BLaER1 (cell line): ENCODE measurements around the gene HMG20A.
A peak's percentile ranks its signal among the peaks of the same experiment; 100 is the strongest.

Experiments
- H3K27ac ChIP-seq: shearing (Covaris generic); formaldehyde crosslinking; 2 replicates; pipeline ENCODE4 v1.8.1; 2022
- H3K27me3 ChIP-seq: shearing (Covaris generic); formaldehyde crosslinking; 2 replicates; pipeline ENCODE4 v1.8.1; 2022
- H3K36me3 ChIP-seq: shearing (Covaris generic); formaldehyde crosslinking; 2 replicates; pipeline ENCODE4 v1.8.1; 2022
- H3K4me1 ChIP-seq: shearing (Covaris generic); formaldehyde crosslinking; 2 replicates; pipeline ENCODE4 v1.8.1; 2022
- H3K4me2 ChIP-seq: shearing (Covaris generic); formaldehyde crosslinking; 2 replicates; pipeline ENCODE4 v1.8.1; 2022
- H3K4me3 ChIP-seq: shearing (Covaris generic); formaldehyde crosslinking; 2 replicates; pipeline ENCODE4 v1.8.1; 2022
- H3K9ac ChIP-seq: shearing (Covaris generic); formaldehyde crosslinking; 2 replicates; pipeline ENCODE4 v1.8.1; 2022
- H3K9me3 ChIP-seq: shearing (Covaris generic); formaldehyde crosslinking; 2 replicates; pipeline ENCODE4 v1.8.1; 2022
- H4K20me1 ChIP-seq: shearing (Covaris generic); formaldehyde crosslinking; 2 replicates; pipeline ENCODE4 v1.8.1; 2022
- Cebpa-rat ChIP-seq: shearing (Covaris generic); IDR thresholded peaks from 2 replicates; pipeline ENCODE4 v1.8.1; 2022

HMG20A gene

DNA sequence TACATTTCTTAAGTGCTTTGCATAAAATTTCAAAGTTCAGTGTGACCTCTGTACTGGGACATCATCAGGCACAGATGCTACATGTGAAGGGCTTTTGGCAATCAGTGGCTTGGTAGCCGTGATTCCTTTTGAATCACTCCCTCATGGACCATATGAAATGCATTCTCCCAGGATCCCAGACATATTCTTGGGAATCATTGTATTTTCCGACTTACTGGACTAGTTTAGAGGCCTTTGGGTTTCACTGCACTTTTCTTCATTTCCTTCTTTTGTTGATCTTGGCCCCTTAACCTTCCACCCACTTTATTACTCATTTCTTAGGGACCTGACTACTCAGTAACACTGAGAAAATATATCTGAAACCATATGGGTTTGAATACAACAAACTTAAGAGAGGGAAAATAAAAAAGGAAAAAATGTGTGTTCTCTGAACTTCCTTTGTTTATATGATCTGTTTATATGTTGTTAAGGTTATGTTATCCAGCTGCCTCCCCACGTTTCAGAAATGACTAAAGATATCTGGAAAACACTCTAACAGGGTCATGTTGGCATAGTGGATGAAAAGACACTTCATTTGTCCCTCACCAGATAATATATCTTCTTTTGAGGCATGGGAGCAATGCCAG lies 35.1 kb downstream of the HMG20A start:
- H4K20me1 ChIP-seq = no peaks in the 10 kb centered on the region; the same call in 1 of the 2 replicates
- no peaks in the 10 kb centered on the region for H3K27me3 ChIP-seq
- no peak for TF ChIP-seq Cebpa-rat
- no peak overlapping the region for H3K27ac ChIP-seq
- H3K9me3 ChIP-seq = no peaks in the 10 kb centered on the region
- no peak overlapping the region for H3K9ac ChIP-seq
- H3K4me2 ChIP-seq = no peak overlapping the region
- peaks cover 21% of the 10 kb centered on the region for H3K4me1 ChIP-seq
- H3K4me3 ChIP-seq = no peak overlapping the region
- peaks cover 39% of the 10 kb centered on the region for H3K36me3 ChIP-seq

DNA sequence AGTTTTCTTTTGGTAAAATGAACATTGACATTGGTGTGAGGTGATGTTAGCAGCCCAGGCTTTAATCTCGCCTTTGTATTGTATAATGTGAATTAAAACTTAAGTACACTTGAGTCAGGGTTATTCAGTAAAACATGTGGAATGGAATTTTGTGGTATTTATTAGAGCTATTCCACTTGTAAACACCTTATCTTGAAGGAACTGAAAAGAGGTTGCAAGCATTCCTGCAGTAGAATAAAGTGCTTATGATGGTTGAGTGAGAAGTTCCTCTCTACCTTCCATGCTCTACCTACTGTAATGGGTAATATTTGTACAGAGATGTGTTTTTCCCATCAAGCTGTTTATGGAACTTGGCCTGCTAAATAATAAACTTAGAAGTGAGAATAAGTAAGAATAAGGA lies 36.1 kb downstream of the HMG20A start:
- Histone ChIP-seq H4K20me1 (no peaks in the 10 kb centered on the region; the same call in 1 of the 2 replicates), H3K4me1 (peaks cover 21% of the 10 kb centered on the region), H3K4me2 (peak overlapping the region; percentile 66), H3K36me3 (peaks cover 39% of the 10 kb centered on the region), H3K9me3 (no peaks in the 10 kb centered on the region), H3K9ac (no peak overlapping the region; the same call in 1 of the 2 replicates), H3K27me3 (no peaks in the 10 kb centered on the region), H3K4me3 (no peak overlapping the region), H3K27ac (peak overlapping the region; percentile 50)
- no peak for TF ChIP-seq Cebpa-rat

DNA sequence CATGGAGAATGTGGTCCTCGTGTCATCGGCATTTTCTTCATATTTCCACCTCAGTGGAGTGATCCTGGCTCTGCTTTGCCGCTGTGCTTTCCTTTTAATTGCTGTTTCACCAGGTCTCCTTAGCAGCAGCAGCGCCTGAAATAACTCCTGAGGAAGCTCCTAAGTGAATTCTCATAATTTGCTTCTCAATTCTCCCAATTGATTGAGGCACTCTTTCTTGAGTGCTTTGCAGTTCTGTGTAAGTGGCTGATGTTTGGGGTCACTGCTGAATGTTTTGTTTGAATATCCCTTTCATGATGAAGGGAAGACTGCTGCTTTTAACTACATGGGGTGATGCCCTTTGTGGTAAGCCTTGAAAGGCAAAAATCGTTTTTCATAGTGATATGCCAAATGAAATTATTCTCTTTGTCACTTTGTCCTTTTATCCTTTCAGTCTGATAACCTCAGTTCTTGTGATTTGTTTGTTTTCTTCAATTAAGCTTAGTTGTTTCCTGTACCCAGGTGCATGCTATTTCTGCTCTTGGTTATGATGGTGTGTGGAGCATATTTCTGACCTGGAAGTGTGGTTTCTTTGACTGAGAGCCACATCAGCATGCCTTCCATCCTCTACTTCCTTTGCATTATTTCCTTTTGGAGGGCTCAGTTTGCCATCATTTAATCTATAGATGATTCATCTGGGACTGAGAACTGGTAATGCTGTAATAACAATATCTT lies 36.7 kb downstream of the HMG20A start:
- Histone ChIP-seq H3K27me3 (no peaks in the 10 kb centered on the region), H3K27ac (peak overlapping the region; percentile 50), H3K9me3 (no peaks in the 10 kb centered on the region), H3K9ac (no peak overlapping the region; the same call in 1 of the 2 replicates), H3K4me1 (peaks cover 21% of the 10 kb centered on the region), H3K4me2 (peak overlapping the region; percentile 66), H4K20me1 (no peaks in the 10 kb centered on the region; the same call in 1 of the 2 replicates), H3K36me3 (peaks cover 42% of the 10 kb centered on the region), H3K4me3 (no peak overlapping the region)
- no peak for TF ChIP-seq Cebpa-rat

DNA sequence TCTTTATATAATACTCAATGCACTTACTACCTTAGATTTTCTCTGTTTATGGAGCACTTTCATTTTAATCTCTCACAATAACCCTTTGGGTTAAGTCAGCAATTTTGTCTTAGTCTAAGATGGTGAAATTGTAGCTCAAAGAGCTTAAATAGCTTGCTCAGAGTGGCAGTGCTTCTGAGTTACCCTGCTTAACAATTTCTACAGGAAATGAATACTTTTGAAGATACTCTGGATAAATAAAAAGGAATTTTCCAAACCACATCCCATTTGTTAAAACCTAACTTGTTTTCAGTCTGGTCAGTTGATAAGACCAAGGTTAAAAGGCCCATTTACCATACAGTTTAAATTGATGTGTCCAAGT lies 37.2 kb downstream of the HMG20A start:
- Histone ChIP-seq H3K4me2 (peak overlapping the region; percentile 66), H3K4me1 (peaks cover 21% of the 10 kb centered on the region), H3K9ac (no peak overlapping the region), H3K27me3 (no peaks in the 10 kb centered on the region), H4K20me1 (no peaks in the 10 kb centered on the region; the same call in 1 of the 2 replicates), H3K36me3 (peaks cover 47% of the 10 kb centered on the region), H3K4me3 (no peak overlapping the region), H3K27ac (0 out of 2 replicates have a peak overlapping the region, but pooled peaks have one; percentile 50), H3K9me3 (no peaks in the 10 kb centered on the region)
- no peak for TF ChIP-seq Cebpa-rat

DNA sequence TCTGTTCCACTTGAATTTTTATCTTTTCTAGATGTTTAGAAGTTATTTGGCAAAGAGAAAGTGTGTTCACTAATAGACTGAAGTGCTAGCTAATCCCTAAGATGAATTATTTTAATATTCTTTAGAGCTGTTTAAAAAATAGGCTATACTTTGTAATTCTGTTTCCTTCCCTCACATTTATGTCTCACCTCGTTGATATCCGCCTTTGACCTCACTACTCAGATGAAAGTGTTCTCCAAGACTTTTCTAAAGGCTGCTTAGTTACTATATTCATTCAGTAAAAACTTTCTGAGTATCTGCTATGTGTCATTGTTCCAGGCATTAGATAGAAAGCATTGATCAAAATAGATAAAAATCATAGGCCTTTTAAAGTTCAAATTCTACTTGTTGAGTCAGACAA lies 38.3 kb downstream of the HMG20A start:
- Histone ChIP-seq H3K4me2 (no peak overlapping the region), H3K9ac (no peak overlapping the region), H3K27ac (no peak overlapping the region), H3K36me3 (peaks cover 59% of the 10 kb centered on the region), H3K4me3 (no peak overlapping the region), H3K27me3 (no peaks in the 10 kb centered on the region), H3K9me3 (no peaks in the 10 kb centered on the region), H4K20me1 (no peaks in the 10 kb centered on the region; the same call in 1 of the 2 replicates), H3K4me1 (peaks cover 21% of the 10 kb centered on the region)
- TF ChIP-seq Cebpa-rat = no peak

DNA sequence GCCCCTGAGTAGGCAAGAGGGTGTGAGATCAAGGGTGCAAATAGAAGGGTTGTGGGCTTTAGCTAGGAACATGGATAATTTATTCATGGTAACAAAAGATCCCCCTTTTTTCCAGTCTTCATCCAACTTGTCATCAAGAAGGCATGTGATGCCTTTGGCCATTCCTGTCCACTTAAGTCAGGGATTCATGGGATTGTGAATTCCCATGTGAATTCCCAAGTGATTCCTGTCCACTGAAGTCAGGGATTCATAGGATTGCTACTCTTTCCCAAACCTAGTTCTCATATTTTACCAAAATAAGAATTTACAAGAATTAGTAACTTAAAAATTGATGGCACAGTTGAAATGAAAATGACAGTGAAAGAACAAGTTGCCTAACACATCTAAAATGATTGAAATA lies 40.8 kb downstream of the HMG20A start:
- H3K27me3 ChIP-seq = no peaks in the 10 kb centered on the region
- no peak overlapping the region for H3K9ac ChIP-seq
- H3K4me2 ChIP-seq = no peak overlapping the region
- H3K36me3 ChIP-seq = peaks cover 82% of the 10 kb centered on the region
- peaks cover 21% of the 10 kb centered on the region for H3K4me1 ChIP-seq
- no peak overlapping the region for H3K27ac ChIP-seq
- H3K4me3 ChIP-seq = no peak overlapping the region
- no peaks in the 10 kb centered on the region for H3K9me3 ChIP-seq
- no peaks in the 10 kb centered on the region; the same call in 1 of the 2 replicates for H4K20me1 ChIP-seq
- TF ChIP-seq Cebpa-rat = no peak

DNA sequence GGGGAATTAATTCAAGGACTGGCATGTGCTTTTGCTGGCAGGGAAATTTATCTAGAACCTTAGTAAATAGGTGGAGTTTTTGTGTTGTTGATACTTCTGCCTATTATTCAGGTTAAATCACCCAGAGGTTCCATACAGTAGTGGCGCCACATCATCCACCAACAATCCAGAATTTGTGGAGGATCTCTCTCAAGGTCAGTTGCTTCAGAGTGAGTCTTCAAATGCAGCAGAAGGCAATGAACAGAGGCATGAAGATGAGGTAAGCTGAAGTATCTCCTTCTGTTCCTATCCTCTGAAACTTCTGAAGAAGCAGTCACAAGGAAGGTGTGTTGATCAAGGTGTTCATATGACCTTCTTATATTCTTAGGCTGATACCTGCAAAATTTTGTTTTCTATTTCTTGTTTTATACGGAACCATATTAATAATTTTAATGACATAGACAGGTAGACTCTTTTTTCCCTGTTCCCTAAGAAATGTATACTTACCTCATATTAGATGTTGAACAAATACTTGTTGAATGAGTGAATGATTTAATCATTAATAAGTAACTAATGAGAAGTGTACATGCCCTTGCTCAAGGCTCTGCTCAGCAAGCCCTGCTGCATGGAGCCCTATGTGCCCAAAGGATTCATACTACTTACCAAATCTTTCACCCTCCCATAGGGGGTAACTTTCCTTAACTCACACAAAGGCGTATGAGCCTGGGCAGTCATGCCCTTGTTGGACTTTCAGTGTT lies 43.6 kb downstream of the HMG20A start:
- Histone ChIP-seq H3K4me2 (no peak overlapping the region), H3K9ac (no peak overlapping the region), H3K27ac (no peak overlapping the region), H3K36me3 (peaks cover 97% of the 10 kb centered on the region), H3K27me3 (no peaks in the 10 kb centered on the region), H3K9me3 (no peaks in the 10 kb centered on the region), H4K20me1 (no peaks in the 10 kb centered on the region), H3K4me3 (no peak overlapping the region), H3K4me1 (no peaks in the 10 kb centered on the region)
- TF ChIP-seq Cebpa-rat = no peak

DNA sequence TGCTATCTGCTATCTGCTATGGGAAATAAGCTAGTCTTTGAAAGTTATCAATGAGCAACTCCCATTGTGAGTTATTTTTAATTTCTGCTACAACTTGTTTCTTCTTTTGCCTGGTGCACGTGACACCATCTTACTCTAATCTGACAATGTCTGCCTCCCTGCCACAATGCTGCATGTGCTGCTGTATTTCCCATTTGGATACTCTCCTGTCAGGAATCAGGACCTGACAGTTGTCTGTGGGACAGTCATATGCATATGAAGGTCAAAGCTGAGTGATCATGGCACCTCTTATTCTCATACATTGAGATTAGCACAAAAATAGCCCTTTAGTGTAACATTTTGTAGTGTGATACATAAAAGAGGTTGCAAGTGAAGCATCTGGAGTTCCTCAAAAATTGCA lies 45.8 kb downstream of the HMG20A start:
- Histone ChIP-seq H3K27me3 (no peaks in the 10 kb centered on the region), H3K4me3 (no peak overlapping the region), H3K4me2 (no peak overlapping the region), H3K36me3 (peaks cover 95% of the 10 kb centered on the region), H3K27ac (no peak overlapping the region), H3K9ac (no peak overlapping the region), H3K4me1 (no peaks in the 10 kb centered on the region), H4K20me1 (no peaks in the 10 kb centered on the region), H3K9me3 (no peaks in the 10 kb centered on the region)
- no peak for TF ChIP-seq Cebpa-rat

DNA sequence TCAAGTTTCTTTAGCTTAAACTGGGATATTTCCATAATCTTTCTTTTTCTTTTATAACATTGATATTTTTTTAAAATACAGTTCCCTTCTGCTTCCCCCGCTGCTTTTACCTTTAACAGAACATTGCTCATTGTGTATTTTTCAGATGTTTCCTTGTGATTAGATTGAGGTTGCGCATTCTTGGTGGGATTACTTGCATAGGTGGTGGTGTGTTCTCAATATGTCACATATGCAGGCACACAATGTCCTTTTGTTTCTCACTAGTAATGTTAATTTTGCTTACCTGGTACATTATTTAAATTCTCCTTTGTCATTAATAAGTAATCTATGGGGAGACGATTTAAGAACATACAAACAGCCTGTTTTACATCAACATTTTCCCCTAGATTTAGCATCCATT lies 48.2 kb downstream of the HMG20A start:
- Histone ChIP-seq H3K9ac (no peak overlapping the region), H3K4me3 (no peak overlapping the region), H3K4me2 (no peak overlapping the region), H3K27me3 (no peaks in the 10 kb centered on the region), H3K9me3 (no peaks in the 10 kb centered on the region), H3K36me3 (peaks cover 91% of the 10 kb centered on the region), H3K4me1 (no peaks in the 10 kb centered on the region), H4K20me1 (no peaks in the 10 kb centered on the region), H3K27ac (no peak overlapping the region)
- no peak for TF ChIP-seq Cebpa-rat

DNA sequence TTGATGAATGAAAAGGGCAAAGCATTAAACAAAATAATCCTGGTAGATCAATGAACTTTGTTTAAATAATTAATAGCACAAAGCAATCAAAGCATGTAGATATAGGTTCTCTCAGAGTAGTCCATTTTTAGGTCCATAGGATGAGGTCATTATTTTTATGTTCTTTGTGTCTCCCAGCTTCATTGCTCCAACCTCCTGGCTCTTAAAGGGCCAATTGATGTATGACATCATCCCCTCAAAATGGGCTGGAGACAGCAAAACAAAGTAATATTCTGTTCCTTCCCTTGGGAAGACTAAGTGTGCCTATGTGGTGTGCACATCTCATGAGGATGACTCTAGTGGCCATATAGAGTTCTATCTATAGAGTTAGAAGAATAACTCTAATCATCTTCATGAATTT lies 49.5 kb downstream of the HMG20A start:
- H3K9me3 ChIP-seq = no peaks in the 10 kb centered on the region
- no peak overlapping the region for H3K4me2 ChIP-seq
- H3K27ac ChIP-seq = no peak overlapping the region
- H4K20me1 ChIP-seq = no peaks in the 10 kb centered on the region
- peaks cover 91% of the 10 kb centered on the region for H3K36me3 ChIP-seq
- no peak for TF ChIP-seq Cebpa-rat
- no peak overlapping the region for H3K9ac ChIP-seq
- H3K4me1 ChIP-seq = no peaks in the 10 kb centered on the region
- H3K27me3 ChIP-seq = no peaks in the 10 kb centered on the region
- H3K4me3 ChIP-seq = no peak overlapping the region
